ENCODE data around the gene KCNIP4.

DNA sequence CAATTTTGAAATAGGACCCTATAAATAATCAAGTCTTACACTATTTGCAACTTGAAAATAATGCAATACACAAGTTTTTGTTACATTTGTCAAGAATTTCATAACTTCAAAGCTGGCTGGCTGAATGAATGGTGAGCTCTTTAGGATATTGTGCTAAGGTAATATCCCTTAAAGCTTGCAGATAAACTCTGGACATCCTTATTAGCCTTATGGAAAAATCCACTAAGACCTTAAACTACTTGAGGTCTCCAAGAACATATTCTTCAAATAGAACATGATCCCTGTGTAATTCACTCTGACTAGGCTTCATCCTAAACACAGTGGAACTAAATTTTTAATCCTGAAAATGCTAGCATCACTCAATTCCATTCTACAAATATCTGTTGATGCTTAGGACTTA lies 1049.0 kb downstream of the KCNIP4 start:
- TF ChIP-seq CTCF (IDR thresholded peaks at IDR 0.05; ENCODE audit: insufficient read depth, low read length) (no peak), POLR2AphosphoS5 (IDR thresholded peaks at IDR 0.05; ENCODE audit: low read depth) (no peak)

Data from HL-60 (cell line).